ENCODE data around the gene DPP10. TPM values are rescaled to one million over a fixed set of nuclear protein-coding genes. Genes with fewer than 3 reads are reported as not detected.

The DPP10 gene
- total and polyA plus RNA-seq, 2 of the 13 experiments (the other 11 are each of a cell fraction or from before 2014, with no cell fraction given), result 0.95 to 1.7 TPM

DNA sequence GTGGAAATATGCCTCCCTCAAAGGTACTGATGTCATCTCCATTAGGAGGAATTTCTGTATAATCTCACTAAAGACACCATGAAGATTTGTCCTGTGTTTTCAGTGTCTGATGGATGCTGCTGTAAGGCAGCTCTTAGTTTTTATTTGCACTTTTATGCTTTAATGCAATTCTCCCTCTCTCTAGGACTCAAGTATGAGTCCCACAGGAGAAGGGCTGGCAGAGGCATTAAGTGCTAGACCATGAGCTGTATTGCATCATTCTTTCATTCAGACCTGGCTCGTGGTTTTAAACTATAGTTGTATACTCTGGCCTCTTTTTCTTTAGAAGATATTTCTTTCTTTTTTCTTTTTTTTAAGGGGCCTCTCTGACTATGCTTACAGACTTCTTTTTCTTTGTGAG is 805.6 kb downstream of the DPP10 start:
- TF ChIP-seq, protein P1, sequence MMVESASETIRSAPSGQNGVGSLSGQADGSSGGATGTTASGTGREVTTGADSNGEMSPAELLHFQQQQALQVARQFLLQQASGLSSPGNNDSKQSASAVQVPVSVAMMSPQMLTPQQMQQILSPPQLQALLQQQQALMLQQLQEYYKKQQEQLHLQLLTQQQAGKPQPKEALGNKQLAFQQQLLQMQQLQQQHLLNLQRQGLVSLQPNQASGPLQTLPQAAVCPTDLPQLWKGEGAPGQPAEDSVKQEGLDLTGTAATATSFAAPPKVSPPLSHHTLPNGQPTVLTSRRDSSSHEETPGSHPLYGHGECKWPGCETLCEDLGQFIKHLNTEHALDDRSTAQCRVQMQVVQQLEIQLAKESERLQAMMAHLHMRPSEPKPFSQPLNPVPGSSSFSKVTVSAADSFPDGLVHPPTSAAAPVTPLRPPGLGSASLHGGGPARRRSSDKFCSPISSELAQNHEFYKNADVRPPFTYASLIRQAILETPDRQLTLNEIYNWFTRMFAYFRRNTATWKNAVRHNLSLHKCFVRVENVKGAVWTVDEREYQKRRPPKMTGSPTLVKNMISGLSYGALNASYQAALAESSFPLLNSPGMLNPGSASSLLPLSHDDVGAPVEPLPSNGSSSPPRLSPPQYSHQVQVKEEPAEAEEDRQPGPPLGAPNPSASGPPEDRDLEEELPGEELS (CRISPR knock-in tag; IDR thresholded peaks at IDR 0.05), result no peak
- TF ChIP-seq ATF7 (IDR thresholded peaks at IDR 0.05) (0 out of 2 replicates have a peak, but pooled peaks have one; percentile 13), ATF7 (CRISPR knock-in tag; IDR thresholded peaks at IDR 0.05) (no peak)
- no peak overlapping the region for H3K4me2 ChIP-seq (ENCODE audit: low read depth, low read length)
- no peak overlapping the region for H3K4me3 ChIP-seq (replicated peaks in 1 of 3; ENCODE audit: insufficient read depth in 1 of 3, low read depth in 2 of 3, low read length in 3 of 3)
- no peak overlapping the region for H3K27ac ChIP-seq (ENCODE audit: extremely low read length, insufficient read depth, low read length)
- no peak for FAIRE-seq
- H3K4me1 ChIP-seq (ENCODE audit: insufficient read depth, low read length), result no peaks in the 10 kb centered on the region
- H3K36me3 ChIP-seq (replicated peaks in 1 of 2; ENCODE audit: control insufficient read depth in 1 of 2, insufficient read depth in 2 of 2, low read length in 2 of 2), result no peaks in the 10 kb centered on the region
- H2AFZ ChIP-seq (ENCODE audit: low read length), result no peak overlapping the region
- ChIA-PET CTCF (ENCODE audit: low intra/inter-chr PET ratio, low total read pairs) (no interaction called here), POLR2A (no interaction called here)
- no peaks in the 10 kb centered on the region for H4K20me1 ChIP-seq (ENCODE audit: insufficient read depth, low read length)
- peaks cover 93% of the 10 kb centered on the region for H3K9me3 ChIP-seq (ENCODE audit: low read length)
- WGBS (ENCODE audit: low lambda C conversion rate), result 8% methylated on average over 1 of the region's 1 CpG
- no peaks in the 10 kb centered on the region for H3K27me3 ChIP-seq (ENCODE audit: control insufficient read depth in 1 of 2, insufficient read depth in 2 of 2, low read length in 2 of 2)
- BruUV-seq (replicated peaks), result no TSS peak
- ATAC-seq, result no peak
- H3K9ac ChIP-seq (ENCODE audit: insufficient read depth, low read depth, low read length), result no peak overlapping the region
- in situ Hi-C loops (cut with HindIII; ENCODE audit: extremely low pct_ligation_motif_present, low pct_unique_long_range_greater_than_20kb), result no loop called here
- no peaks in the 10 kb centered on the region for H3K79me2 ChIP-seq (ENCODE audit: insufficient read depth, low read length)
- intact Hi-C loops (cut with micrococcal nuclease; ENCODE audit: unreplicated experiment), result no loop called here
- DNase-seq (ENCODE audit: low spot score), result no peak

DNA sequence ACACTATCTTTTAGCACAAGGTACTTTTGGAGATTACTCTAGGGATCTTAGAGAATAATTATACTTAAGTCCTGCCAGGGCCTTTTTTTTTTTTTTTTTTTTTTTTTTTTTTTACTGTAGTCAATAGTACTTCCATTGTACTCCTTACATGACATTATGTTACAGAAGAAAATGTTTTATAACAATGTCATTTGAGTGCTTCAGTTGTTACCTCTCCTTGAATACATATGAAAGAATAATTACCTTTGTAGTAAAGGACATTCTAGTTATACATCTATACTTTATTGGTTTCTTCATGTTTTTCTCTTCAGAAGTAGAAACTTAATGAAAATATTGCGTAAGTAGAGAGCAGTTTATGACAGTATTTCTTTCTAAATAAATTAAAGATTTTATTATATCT is 834.9 kb downstream of the DPP10 start:
- no peak for DNase-seq (ENCODE audit: low spot score)
- FAIRE-seq, result no peak
- Histone ChIP-seq H4K20me1 (ENCODE audit: insufficient read depth, low read length) (no peaks in the 10 kb centered on the region), H3K4me2 (ENCODE audit: low read depth, low read length) (no peak overlapping the region), H2AFZ (ENCODE audit: low read length) (no peak overlapping the region), H3K9ac (ENCODE audit: insufficient read depth, low read depth, low read length) (no peak overlapping the region), H3K36me3 (replicated peaks in 1 of 2; ENCODE audit: control insufficient read depth in 1 of 2, insufficient read depth in 2 of 2, low read length in 2 of 2) (no peaks in the 10 kb centered on the region), H3K4me3 (replicated peaks in 1 of 3; ENCODE audit: insufficient read depth in 1 of 3, low read depth in 2 of 3, low read length in 3 of 3) (no peak overlapping the region), H3K9me3 (ENCODE audit: low read length) (peaks cover 89% of the 10 kb centered on the region), H3K4me1 (ENCODE audit: insufficient read depth, low read length) (no peaks in the 10 kb centered on the region), H3K79me2 (ENCODE audit: insufficient read depth, low read length) (no peaks in the 10 kb centered on the region), H3K27ac (ENCODE audit: extremely low read length, insufficient read depth, low read length) (no peak overlapping the region), H3K27me3 (ENCODE audit: control insufficient read depth in 1 of 2, insufficient read depth in 2 of 2, low read length in 2 of 2) (no peaks in the 10 kb centered on the region)
- no TSS peak for BruUV-seq (replicated peaks)
- in situ Hi-C loops (cut with HindIII; ENCODE audit: extremely low pct_ligation_motif_present, low pct_unique_long_range_greater_than_20kb), result no loop called here
- intact Hi-C loops (cut with micrococcal nuclease; ENCODE audit: unreplicated experiment), result no loop called here
- ChIA-PET CTCF (ENCODE audit: low intra/inter-chr PET ratio, low total read pairs) (no interaction called here), POLR2A (no interaction called here)
- WGBS (ENCODE audit: low lambda C conversion rate), result 54% methylated on average over 1 of the region's 1 CpG
- no peak for ATAC-seq
- TF ChIP-seq HIVEP1 (CRISPR knock-in tag; IDR thresholded peaks at IDR 0.05) (no peak), ARNTL (CRISPR knock-in tag; IDR thresholded peaks at IDR 0.05) (no peak), ZNF747 (CRISPR knock-in tag; IDR thresholded peaks at IDR 0.05; ENCODE audit: borderline replicate concordance) (no peak), CCDC6 (CRISPR knock-in tag; IDR thresholded peaks at IDR 0.05) (no peak), ZNF224 (CRISPR knock-in tag; IDR thresholded peaks at IDR 0.05) (no peak), ZNF563 (CRISPR knock-in tag; IDR thresholded peaks at IDR 0.05) (no peak), ZMAT3 (CRISPR knock-in tag; conservative IDR thresholded peaks at IDR 0.05) (no peak)
- TF ChIP-seq, protein P2, sequence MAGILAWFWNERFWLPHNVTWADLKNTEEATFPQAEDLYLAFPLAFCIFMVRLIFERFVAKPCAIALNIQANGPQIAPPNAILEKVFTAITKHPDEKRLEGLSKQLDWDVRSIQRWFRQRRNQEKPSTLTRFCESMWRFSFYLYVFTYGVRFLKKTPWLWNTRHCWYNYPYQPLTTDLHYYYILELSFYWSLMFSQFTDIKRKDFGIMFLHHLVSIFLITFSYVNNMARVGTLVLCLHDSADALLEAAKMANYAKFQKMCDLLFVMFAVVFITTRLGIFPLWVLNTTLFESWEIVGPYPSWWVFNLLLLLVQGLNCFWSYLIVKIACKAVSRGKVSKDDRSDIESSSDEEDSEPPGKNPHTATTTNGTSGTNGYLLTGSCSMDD (CRISPR knock-in tag; IDR thresholded peaks at IDR 0.05), result no peak
- TF ChIP-seq, protein P3, sequence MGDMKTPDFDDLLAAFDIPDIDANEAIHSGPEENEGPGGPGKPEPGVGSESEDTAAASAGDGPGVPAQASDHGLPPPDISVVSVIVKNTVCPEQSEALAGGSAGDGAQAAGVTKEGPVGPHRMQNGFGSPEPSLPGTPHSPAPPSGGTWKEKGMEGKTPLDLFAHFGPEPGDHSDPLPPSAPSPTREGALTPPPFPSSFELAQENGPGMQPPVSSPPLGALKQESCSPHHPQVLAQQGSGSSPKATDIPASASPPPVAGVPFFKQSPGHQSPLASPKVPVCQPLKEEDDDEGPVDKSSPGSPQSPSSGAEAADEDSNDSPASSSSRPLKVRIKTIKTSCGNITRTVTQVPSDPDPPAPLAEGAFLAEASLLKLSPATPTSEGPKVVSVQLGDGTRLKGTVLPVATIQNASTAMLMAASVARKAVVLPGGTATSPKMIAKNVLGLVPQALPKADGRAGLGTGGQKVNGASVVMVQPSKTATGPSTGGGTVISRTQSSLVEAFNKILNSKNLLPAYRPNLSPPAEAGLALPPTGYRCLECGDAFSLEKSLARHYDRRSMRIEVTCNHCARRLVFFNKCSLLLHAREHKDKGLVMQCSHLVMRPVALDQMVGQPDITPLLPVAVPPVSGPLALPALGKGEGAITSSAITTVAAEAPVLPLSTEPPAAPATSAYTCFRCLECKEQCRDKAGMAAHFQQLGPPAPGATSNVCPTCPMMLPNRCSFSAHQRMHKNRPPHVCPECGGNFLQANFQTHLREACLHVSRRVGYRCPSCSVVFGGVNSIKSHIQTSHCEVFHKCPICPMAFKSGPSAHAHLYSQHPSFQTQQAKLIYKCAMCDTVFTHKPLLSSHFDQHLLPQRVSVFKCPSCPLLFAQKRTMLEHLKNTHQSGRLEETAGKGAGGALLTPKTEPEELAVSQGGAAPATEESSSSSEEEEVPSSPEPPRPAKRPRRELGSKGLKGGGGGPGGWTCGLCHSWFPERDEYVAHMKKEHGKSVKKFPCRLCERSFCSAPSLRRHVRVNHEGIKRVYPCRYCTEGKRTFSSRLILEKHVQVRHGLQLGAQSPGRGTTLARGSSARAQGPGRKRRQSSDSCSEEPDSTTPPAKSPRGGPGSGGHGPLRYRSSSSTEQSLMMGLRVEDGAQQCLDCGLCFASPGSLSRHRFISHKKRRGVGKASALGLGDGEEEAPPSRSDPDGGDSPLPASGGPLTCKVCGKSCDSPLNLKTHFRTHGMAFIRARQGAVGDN (CRISPR knock-in tag; IDR thresholded peaks at IDR 0.05), result no peak
- TF ChIP-seq, protein P4, sequence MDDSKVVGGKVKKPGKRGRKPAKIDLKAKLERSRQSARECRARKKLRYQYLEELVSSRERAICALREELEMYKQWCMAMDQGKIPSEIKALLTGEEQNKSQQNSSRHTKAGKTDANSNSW (CRISPR knock-in tag; IDR thresholded peaks at IDR 0.05; ENCODE audit: borderline replicate concordance), result no peak

All from HepG2 (cell line).